GM12878 (cell line): ENCODE data around the gene EXOC7.

Source experiments
- SIN3A ChIP-seq: IDR thresholded peaks from 2 replicates; pipeline ENCODE4 v1.6.1; 2012; ENCODE audit warnings: low read depth, low read length, improper control_type of control experiment
- SPI1 ChIP-seq: IDR thresholded peaks from 2 replicates; pipeline ENCODE4 v1.6.1; 2011; ENCODE audit warnings: low read depth, mild to moderate bottlenecking, low read length, moderate library complexity, borderline replicate concordance; ENCODE audit not compliant: insufficient read depth

- TF ChIP-seq SIN3A (no peak), SPI1 (no peak)
These were observed 49.0 kb upstream of the EXOC7 start for GRCh38 chr17:76152591-76152990.
